Astrocyte of the spinal cord (primary cell): Measurements from ENCODE around the gene SCGB1D1.

Experiments used
- DNase-seq: peaks from one replicate; pipeline ENCODE4 v3.0.0; 2011; ENCODE audit warnings: low read depth, low spot score
- H3K4me3 ChIP-seq: 2 replicates; pipeline ENCODE4 v1.5.1; 2011; ENCODE audit warnings: low read depth, mild to moderate bottlenecking, low read length, moderate library complexity
- in situ Hi-C: cut with HindIII; loops from 2 replicates; pipeline ENCODE4 v1.10.0; 2017; ENCODE audit warnings: low sequenced_read_pairs
- TF ChIP-seq, protein P1 (sequence below): IDR thresholded peaks from 2 replicates; pipeline ENCODE4 v1.5.1; 2012; ENCODE audit warnings: low read depth, mild to moderate bottlenecking, low read length, inconsistent platforms

The SCGB1D1 gene

DNA sequence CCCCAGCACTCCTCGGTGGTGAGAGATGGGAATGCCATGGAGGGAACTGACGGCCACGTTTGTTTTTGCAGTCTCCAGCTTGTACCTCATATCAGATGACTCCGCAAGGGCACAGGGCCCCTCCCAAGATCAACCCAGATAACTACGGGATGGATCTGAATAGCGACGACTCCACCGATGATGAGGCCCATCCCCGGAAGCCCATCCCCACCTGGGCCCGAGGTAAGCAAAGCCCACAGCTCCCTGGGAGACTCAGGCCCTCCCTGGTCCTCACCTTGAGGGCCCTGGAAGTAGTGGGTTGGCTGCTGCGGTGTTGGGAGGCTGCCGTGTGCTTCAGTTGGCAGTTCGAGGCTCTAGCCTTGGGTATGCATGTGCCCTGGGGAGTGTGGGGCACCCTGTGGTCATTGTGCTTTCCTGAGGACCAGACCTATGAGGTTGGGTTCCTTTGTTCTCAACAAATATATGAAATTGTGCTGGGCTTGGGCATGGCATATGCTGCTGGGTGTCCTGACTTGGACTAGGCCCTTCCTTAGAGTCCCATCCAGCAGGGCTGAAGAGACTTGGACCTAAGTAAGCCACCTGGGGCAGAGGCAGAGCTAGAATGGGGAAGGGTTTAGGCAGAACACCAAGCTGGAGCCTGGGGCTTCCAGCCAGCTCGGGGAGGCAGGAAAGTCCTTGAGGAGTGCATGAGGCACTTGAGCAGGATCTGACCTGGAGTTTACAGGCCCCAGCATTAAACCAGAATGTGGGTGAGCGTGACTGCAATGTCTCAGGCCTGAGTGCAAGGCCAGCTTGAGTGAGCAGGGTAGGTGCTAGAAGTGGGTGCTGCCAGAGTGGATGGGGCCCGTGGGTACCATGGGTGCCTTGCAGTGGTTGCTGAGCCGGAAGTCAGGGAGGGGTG lies 39.8 kb upstream of the SCGB1D1 start:
- DNase-seq: no peak
- in situ Hi-C loops: no loop called here
- no peak overlapping the region for H3K4me3 ChIP-seq
- TF ChIP-seq, protein P1, sequence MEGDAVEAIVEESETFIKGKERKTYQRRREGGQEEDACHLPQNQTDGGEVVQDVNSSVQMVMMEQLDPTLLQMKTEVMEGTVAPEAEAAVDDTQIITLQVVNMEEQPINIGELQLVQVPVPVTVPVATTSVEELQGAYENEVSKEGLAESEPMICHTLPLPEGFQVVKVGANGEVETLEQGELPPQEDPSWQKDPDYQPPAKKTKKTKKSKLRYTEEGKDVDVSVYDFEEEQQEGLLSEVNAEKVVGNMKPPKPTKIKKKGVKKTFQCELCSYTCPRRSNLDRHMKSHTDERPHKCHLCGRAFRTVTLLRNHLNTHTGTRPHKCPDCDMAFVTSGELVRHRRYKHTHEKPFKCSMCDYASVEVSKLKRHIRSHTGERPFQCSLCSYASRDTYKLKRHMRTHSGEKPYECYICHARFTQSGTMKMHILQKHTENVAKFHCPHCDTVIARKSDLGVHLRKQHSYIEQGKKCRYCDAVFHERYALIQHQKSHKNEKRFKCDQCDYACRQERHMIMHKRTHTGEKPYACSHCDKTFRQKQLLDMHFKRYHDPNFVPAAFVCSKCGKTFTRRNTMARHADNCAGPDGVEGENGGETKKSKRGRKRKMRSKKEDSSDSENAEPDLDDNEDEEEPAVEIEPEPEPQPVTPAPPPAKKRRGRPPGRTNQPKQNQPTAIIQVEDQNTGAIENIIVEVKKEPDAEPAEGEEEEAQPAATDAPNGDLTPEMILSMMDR: no peak

DNA sequence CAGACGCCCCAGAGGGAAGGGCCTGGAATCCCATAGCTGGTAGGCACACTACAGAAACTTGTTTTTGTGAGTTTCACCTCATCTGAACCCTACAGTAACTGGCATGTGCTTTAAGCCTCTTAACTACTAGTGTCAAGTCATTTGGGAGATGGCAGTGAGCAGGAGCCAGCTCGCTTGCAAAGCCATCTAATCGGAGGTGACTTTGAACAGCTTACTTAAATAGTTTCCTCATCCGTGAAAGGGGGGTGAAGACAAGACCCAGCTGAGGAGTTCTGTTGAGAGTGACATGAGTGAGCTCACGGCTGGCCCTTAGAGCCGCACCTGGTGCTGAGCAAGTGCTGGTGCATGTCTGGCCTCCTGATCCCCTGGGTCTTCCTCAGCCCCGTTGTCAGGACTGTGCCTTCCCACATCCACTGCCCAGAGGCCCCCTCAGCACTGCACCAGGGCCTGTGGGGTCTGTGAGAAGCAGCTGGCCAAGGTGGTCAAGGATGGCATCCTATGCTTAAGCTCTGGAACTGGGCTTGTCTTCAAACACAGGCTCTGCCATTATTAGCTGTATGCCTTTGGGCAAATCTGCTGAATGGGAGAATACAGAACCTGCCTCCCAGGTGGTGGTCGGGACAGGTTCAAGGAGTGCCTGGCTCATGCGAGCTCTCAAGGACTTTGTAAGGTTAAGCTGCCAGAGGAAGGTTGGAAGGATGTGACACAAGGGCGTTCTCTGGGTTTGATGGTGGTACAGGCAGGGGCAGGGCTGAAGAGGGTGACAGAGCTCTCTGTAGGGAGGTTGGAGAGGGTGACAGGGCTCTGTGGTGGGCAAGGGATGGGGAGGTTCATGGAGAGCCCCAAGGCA lies 38.9 kb upstream of the SCGB1D1 start:
- DNase-seq: no peak
- in situ Hi-C loops: no loop called here
- TF ChIP-seq, protein P1: no peak
- H3K4me3 ChIP-seq: no peak overlapping the region

DNA sequence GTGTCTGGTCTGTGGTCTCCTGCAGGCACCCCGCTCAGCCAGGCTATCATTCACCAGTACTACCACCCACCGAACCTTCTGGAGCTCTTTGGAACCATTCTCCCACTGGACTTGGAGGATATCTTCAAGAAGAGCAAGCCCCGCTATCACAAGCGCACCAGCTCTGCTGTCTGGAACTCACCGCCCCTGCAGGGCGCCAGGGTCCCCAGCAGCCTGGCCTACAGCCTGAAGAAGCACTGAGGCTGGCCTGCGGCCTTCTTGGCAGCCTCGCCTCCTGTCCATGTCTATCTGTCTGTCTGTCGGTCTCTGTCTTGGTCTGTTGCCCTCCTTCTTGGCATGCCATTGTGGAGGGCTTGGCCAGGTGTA lies 38.3 kb upstream of the SCGB1D1 start:
- TF ChIP-seq, protein P1: no peak

DNA sequence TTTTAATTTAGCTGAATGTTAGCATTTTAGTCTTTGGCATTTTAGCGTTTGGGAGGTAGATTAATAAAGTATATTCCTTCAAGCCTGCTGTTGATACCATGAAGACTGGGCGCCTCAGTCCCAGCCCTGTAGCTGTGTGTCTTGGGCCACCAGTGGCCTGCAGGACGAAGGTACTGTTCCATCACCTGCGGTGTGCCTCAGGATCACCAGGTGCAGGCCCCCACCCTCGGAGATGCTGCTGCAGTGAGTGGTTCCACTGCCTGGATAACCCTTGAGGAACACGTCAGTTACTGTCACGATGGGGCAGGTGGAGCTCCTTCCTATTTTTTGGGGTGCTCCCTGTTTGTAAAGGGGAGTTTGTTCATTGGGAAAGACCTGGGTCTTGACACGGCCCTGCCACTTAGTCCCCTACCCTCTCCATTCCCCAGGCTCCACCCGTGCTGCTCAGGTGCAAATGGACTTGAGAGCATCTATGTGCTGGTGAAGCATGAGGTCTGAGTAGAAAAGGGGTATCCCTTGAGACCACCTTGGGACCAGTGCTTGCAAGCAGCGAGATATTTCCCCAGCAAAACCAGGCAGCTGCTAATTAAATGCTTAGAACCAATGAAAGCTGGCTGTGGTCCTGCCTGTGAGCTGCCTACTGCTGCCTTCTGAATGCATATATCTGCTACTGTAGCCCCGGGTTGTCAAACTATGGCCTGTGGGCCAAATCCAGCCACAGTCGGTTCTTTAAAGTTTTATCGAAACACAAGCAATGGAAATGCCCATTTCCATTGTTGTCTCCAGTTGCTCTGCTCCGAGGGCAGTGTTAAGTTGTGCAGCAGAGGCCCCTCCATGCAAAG lies 37.5 kb upstream of the SCGB1D1 start:
- TF ChIP-seq, protein P1: no peak
- in situ Hi-C loops: no loop called here
- DNase-seq: no peak

More for the DNA sequence above, 38.3 kb upstream of the SCGB1D1 start:
- no peak for DNase-seq
- in situ Hi-C loops: no loop called here
- no peak overlapping the region for H3K4me3 ChIP-seq

DNA sequence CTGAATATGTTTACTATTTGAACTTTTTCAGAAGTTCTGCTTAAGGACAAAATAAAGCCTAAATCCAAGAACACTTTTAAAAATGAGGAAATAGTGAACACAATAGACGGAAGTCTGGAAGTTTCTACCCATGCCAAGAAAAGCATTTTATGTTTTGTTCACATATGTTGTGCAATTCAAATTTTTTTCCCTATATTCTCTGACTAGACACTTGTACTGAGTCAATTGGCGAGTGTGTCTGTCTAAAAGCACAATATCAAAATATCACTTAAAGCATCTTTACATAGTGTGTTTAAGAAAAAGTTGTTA lies 37.0 kb upstream of the SCGB1D1 start:
- H3K4me3 ChIP-seq: no peak overlapping the region
- no peak for DNase-seq
- in situ Hi-C loops: no loop called here
- TF ChIP-seq, protein P1: no peak

More for the DNA sequence above, 37.5 kb upstream of the SCGB1D1 start:
- H3K4me3 ChIP-seq: no peak overlapping the region

DNA sequence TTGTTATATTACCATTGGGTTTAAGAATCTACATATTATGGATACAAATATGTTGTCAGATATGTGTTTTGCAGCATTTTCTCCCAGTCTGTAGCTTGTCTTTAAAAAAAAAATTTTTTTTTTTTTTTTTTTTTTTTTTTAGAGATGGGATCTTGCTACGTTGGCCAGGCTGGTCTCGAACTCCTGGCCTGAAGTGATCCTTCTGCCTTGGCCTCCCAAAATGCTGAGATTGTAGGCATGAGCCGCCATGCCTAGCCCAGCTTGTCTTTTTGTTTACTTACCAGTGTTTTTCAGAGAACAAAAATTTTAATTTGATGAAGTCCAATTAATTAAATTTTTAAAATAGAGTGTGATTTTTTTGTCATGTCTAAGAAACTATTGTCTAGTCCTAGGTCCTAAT lies 36.4 kb upstream of the SCGB1D1 start:
- TF ChIP-seq, protein P1: no peak
- no peak for DNase-seq
- in situ Hi-C loops: no loop called here
- no peak overlapping the region for H3K4me3 ChIP-seq
